DND-41 (cell line): ENCODE measurements around the gene HTR3B.
A peak's percentile ranks its signal among the peaks of the same experiment; 100 is the strongest.

ENCODE experiments used
- ATAC-seq: fragments of 200-7000 bp; cut with Tn5 transposase; 3 replicates; pipeline ENCODE4 v1.9.1; 2021; ENCODE audit warnings: low read depth; ENCODE audit not compliant: insufficient read depth
- DNase-seq: peaks from one replicate; pipeline ENCODE4 v3.0.0-alpha.2; 2020
- H2AFZ ChIP-seq: 2 replicates; pipeline ENCODE4 v1.6.0; 2012; ENCODE audit warnings: low read depth, low read length
- H3K27ac ChIP-seq: 2 replicates; pipeline ENCODE4 v1.5.1; 2012; ENCODE audit warnings: low read length, inconsistent platforms
- H3K27me3 ChIP-seq: fragments of 200-600 bp; sonication (generic); 2 replicates; pipeline ENCODE4 v1.6.0; 2012; ENCODE audit warnings: low read length, mild to moderate bottlenecking, inconsistent platforms; ENCODE audit not compliant: insufficient read depth, poor library complexity
- H3K36me3 ChIP-seq: 2 replicates; pipeline ENCODE4 v1.5.1; 2012; ENCODE audit warnings: low read length, inconsistent platforms; ENCODE audit not compliant: insufficient read depth
- H3K4me1 ChIP-seq: 2 replicates; pipeline ENCODE4 v1.5.1; 2012; ENCODE audit warnings: mild to moderate bottlenecking, low read length; ENCODE audit not compliant: insufficient read depth
- H3K4me2 ChIP-seq: 2 replicates; pipeline ENCODE4 v1.6.0; 2012; ENCODE audit warnings: mild to moderate bottlenecking, moderate library complexity, low read length, inconsistent platforms; ENCODE audit not compliant: insufficient read depth
- H3K4me3 ChIP-seq, 2 experiments: fragments of 200-600 bp in 1 of 2; shearing (Covaris generic) in 1 of 2; 2 replicates each; pipeline ENCODE4 v1.5.1; 2012 to 2016; ENCODE audit warnings: inconsistent platforms in 2 of 2, low read length in 2 of 2, mild to moderate bottlenecking in 2 of 2, low read depth in 1 of 2, moderate library complexity in 1 of 2
- H3K79me2 ChIP-seq: 2 replicates; pipeline ENCODE4 v1.6.0; 2012; ENCODE audit warnings: low read length, inconsistent platforms; ENCODE audit not compliant: insufficient read depth
- H3K9ac ChIP-seq: 2 replicates; pipeline ENCODE4 v1.6.0; 2012; ENCODE audit warnings: low read depth, mild to moderate bottlenecking, inconsistent platforms, low read length, moderate library complexity
- H3K9me3 ChIP-seq: 2 replicates; pipeline ENCODE4 v1.5.1; 2012; ENCODE audit warnings: low read length, moderate library complexity, mild to moderate bottlenecking, inconsistent platforms; ENCODE audit not compliant: insufficient read depth, severe bottlenecking
- H4K20me1 ChIP-seq: 2 replicates; pipeline ENCODE4 v1.6.0; 2012; ENCODE audit warnings: low read length; ENCODE audit not compliant: insufficient read depth
- CTCF ChIP-seq: IDR thresholded peaks from 2 replicates; pipeline ENCODE4 v1.5.1; 2012; ENCODE audit warnings: borderline replicate concordance, low read length, moderate library complexity, mild to moderate bottlenecking; ENCODE audit not compliant: poor library complexity, severe bottlenecking; ENCODE audit errors: extremely low read depth
- EZH2 ChIP-seq: IDR thresholded peaks from 3 replicates; pipeline ENCODE4 v1.6.1; 2012; ENCODE audit warnings: borderline replicate concordance, low read depth, mild to moderate bottlenecking, moderate library complexity, low read length, inconsistent platforms; ENCODE audit not compliant: severe bottlenecking

Gene HTR3B

DNA sequence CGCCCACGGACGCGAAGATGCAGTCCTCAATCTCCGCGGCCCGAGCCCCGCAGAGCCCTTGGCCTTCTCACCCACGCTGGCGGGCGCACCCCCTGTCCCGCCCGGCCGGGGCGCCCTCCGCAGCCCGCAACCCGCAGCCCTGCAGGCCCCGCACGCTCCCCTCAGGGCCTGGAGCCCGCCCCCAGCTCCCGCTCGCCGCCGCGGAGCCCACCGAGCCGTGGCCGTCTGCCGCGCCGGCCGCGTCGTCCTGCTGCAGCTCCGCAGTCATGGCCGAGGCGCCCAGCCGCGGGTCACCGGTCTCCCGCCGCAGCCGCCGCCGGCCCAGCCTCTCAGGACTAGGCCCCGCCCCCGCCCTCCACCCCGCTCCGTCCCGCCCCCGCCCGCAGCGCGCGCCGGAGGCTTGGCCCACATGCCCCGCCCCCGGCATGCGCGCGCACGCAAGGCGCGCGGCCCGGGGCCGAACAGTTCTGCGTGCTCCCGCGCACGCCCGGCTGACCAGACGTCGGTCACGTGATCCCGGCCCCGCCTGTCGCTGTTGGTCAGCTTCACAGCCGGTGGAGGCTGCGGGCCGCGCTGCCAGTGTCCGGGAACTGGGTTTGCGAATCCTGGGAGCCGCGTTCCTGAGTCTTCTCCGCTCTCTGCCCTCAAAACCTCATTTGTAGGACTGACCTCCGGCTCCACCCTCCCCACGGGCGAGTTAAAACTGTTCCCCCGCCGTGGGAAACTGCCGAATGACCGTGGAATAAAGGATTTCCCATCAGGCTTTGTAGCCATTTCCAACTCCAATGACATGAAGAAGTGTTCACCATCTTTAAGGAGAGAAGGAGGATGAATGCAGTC is 29.1 kb upstream of the HTR3B start, which contains the start of gene USP28:
USP28 (minus strand) TSS at position 339 of the 840 bp plus-strand sequence; CDS start at position 268, 71 bp downstream.
- Histone ChIP-seq H3K27ac (peak within 1 kb of the TSS; percentile 81), H4K20me1 (peaks cover 2% of the 10 kb centered on the region; the same call in 1 of the 2 replicates), H3K4me2 (peak within 1 kb of the TSS; percentile 96), H3K4me3 (peak within 1 kb of the TSS; percentile 80 to 89; a peak in 3 of 4 replicates), H2AFZ (peak within 1 kb of the TSS; percentile 98), H3K27me3 (no peaks in the 10 kb centered on the region), H3K9me3 (no peaks in the 10 kb centered on the region), H3K79me2 (peaks cover 6% of the 10 kb centered on the region), H3K4me1 (peaks cover 44% of the 10 kb centered on the region), H3K9ac (peak within 1 kb of the TSS; percentile 76), H3K36me3 (no peaks in the 10 kb centered on the region; the same call in 1 of the 2 replicates)
- ATAC-seq = peak; percentile 78
- DNase-seq = peak; percentile 74
- TF ChIP-seq CTCF = no peak
- no peak for TF ChIP-seq EZH2

DNA sequence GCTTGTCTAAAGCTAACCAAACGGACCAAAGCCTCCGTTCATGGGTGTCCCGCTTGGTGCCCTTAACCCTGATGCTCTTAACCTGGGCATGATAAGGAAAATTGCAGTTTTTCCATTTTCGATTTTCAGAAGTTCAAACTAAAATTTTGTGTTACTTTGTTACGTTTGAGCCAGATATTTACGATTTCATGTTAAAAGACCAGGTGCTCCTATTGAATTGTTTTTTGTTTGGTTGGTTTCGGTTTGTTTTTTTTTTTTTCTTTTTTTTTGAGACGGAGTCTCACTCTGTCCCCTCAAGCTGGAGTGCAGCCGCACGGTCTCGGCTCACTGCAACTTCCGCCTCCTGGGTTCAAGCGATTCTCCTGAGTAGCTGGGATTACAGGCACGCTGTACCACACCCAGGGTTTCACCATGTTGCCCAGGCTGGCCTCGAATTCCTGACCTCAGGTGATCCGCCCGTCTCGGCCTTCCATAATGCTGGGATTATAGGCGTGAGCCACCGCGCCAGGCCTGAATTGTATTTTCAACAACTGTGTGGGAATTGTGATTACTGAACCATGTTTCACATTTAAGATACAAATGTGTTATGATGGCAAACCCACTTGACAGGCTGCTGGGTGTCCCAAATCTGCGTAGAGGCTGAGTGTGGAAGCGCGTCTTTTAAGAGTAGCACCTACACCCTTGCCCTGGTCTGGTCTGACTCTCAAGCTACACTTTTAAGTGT is 28.4 kb upstream of the HTR3B start:
- peaks cover 44% of the 10 kb centered on the region for H3K4me1 ChIP-seq
- no peaks in the 10 kb centered on the region for H3K27me3 ChIP-seq
- peaks cover 6% of the 10 kb centered on the region for H3K79me2 ChIP-seq
- TF ChIP-seq CTCF = no peak
- no peak for TF ChIP-seq EZH2
- H4K20me1 ChIP-seq = no peaks in the 10 kb centered on the region
- peak overlapping the region; percentile 81 for H3K27ac ChIP-seq
- peak overlapping the region; percentile 98 for H2AFZ ChIP-seq
- H3K36me3 ChIP-seq = no peaks in the 10 kb centered on the region; the same call in 1 of the 2 replicates
- DNase-seq (no peak), ATAC-seq (no peak)
- H3K4me3 ChIP-seq = peak overlapping the region; percentile 33 to 89; a peak in 3 of 4 replicates
- H3K9me3 ChIP-seq = no peaks in the 10 kb centered on the region
- H3K4me2 ChIP-seq = peak overlapping the region; percentile 96
- peak overlapping the region; percentile 76 for H3K9ac ChIP-seq

GRCh38 chr11:113876798-113877669 is 27.6 kb upstream of the HTR3B start:
- H3K9me3 ChIP-seq = no peaks in the 10 kb centered on the region
- no peak overlapping the region for H3K4me3 ChIP-seq
- no peaks in the 10 kb centered on the region; the same call in 1 of the 2 replicates for H3K36me3 ChIP-seq
- H2AFZ ChIP-seq = peak overlapping the region; percentile 98
- H3K27ac ChIP-seq = no peak overlapping the region
- peaks cover 44% of the 10 kb centered on the region for H3K4me1 ChIP-seq
- ATAC-seq (no peak), DNase-seq (no peak)
- H4K20me1 ChIP-seq = no peaks in the 10 kb centered on the region
- TF ChIP-seq CTCF = no peak
- TF ChIP-seq EZH2 = no peak
- H3K4me2 ChIP-seq = no peak overlapping the region
- peaks cover 6% of the 10 kb centered on the region for H3K79me2 ChIP-seq
- H3K9ac ChIP-seq = no peak overlapping the region
- H3K27me3 ChIP-seq = no peaks in the 10 kb centered on the region
